ENCODE measurements around the gene GRB2. TPM values are rescaled to one million over a fixed set of nuclear protein-coding genes. Genes with fewer than 3 reads are reported as not detected.
"Not testable (repeated sequence)": the region's sequence is repeated elsewhere in the genome, so short reads cannot be mapped to it uniquely, and the experiment has no call there.

The GRB2 gene
- total RNA-seq, 1 donor from 2014 or later: 121 TPM

- DNase-seq (ENCODE audit: low read depth): no peak
- Histone ChIP-seq H3K36me3 (ENCODE audit: control insufficient read depth, insufficient read depth, low read length) (no peaks in the 10 kb centered on the region), H3K27me3 (ENCODE audit: control insufficient read depth, insufficient read depth, low read length) (no peaks in the 10 kb centered on the region), H3K4me3 (ENCODE audit: low read depth, low read length) (no peak overlapping the region)
- TF ChIP-seq, protein P1, sequence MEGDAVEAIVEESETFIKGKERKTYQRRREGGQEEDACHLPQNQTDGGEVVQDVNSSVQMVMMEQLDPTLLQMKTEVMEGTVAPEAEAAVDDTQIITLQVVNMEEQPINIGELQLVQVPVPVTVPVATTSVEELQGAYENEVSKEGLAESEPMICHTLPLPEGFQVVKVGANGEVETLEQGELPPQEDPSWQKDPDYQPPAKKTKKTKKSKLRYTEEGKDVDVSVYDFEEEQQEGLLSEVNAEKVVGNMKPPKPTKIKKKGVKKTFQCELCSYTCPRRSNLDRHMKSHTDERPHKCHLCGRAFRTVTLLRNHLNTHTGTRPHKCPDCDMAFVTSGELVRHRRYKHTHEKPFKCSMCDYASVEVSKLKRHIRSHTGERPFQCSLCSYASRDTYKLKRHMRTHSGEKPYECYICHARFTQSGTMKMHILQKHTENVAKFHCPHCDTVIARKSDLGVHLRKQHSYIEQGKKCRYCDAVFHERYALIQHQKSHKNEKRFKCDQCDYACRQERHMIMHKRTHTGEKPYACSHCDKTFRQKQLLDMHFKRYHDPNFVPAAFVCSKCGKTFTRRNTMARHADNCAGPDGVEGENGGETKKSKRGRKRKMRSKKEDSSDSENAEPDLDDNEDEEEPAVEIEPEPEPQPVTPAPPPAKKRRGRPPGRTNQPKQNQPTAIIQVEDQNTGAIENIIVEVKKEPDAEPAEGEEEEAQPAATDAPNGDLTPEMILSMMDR (IDR thresholded peaks at IDR 0.05; ENCODE audit: insufficient read depth, low read length, poor library complexity, severe bottlenecking): no peak
Measured at GRCh38 chr17:75348386-75349012, 57.0 kb downstream of the GRB2 start.

- DNase-seq (ENCODE audit: low read depth): no peak
- H3K27me3 ChIP-seq (ENCODE audit: control insufficient read depth, insufficient read depth, low read length): no peaks in the 10 kb centered on the region
- TF ChIP-seq, protein P1 (IDR thresholded peaks at IDR 0.05; ENCODE audit: insufficient read depth, low read length, poor library complexity, severe bottlenecking): no peak
- H3K36me3 ChIP-seq (ENCODE audit: control insufficient read depth, insufficient read depth, low read length): no peaks in the 10 kb centered on the region
- H3K4me3 ChIP-seq (ENCODE audit: low read depth, low read length): no peak overlapping the region
Measured at GRCh38 chr17:75346906-75347305, 58.6 kb downstream of the GRB2 start.

GRCh38 chr17:75346368-75346767 lies 59.1 kb downstream of the GRB2 start:
- not testable (repeated sequence) for DNase-seq (ENCODE audit: low read depth); H3K27me3 ChIP-seq (ENCODE audit: control insufficient read depth, insufficient read depth, low read length); H3K4me3 ChIP-seq (ENCODE audit: low read depth, low read length); H3K36me3 ChIP-seq (ENCODE audit: control insufficient read depth, insufficient read depth, low read length)

- DNase-seq (ENCODE audit: low read depth): no peak
- Histone ChIP-seq H3K27me3 (ENCODE audit: control insufficient read depth, insufficient read depth, low read length) (no peaks in the 10 kb centered on the region), H3K4me3 (ENCODE audit: low read depth, low read length) (no peak overlapping the region), H3K36me3 (ENCODE audit: control insufficient read depth, insufficient read depth, low read length) (no peaks in the 10 kb centered on the region)
- TF ChIP-seq, protein P1 (IDR thresholded peaks at IDR 0.05; ENCODE audit: insufficient read depth, low read length, poor library complexity, severe bottlenecking): no peak
Measured at GRCh38 chr17:75345514-75346167, 59.8 kb downstream of the GRB2 start.

- H3K36me3 ChIP-seq (ENCODE audit: control insufficient read depth, insufficient read depth, low read length): no peaks in the 10 kb centered on the region
- no peaks in the 10 kb centered on the region for H3K27me3 ChIP-seq (ENCODE audit: control insufficient read depth, insufficient read depth, low read length)
- DNase-seq (ENCODE audit: low read depth): no peak
- H3K4me3 ChIP-seq (ENCODE audit: low read depth, low read length): no peak overlapping the region
- TF ChIP-seq, protein P1 (IDR thresholded peaks at IDR 0.05; ENCODE audit: insufficient read depth, low read length, poor library complexity, severe bottlenecking): no peak
Measured at GRCh38 chr17:75344666-75345065, 60.8 kb downstream of the GRB2 start.

- H3K27me3 ChIP-seq (ENCODE audit: control insufficient read depth, insufficient read depth, low read length): no peaks in the 10 kb centered on the region
- DNase-seq (ENCODE audit: low read depth): no peak
- H3K36me3 ChIP-seq (ENCODE audit: control insufficient read depth, insufficient read depth, low read length): no peaks in the 10 kb centered on the region
- no peak overlapping the region for H3K4me3 ChIP-seq (ENCODE audit: low read depth, low read length)
- TF ChIP-seq, protein P1 (IDR thresholded peaks at IDR 0.05; ENCODE audit: insufficient read depth, low read length, poor library complexity, severe bottlenecking): no peak
Measured at GRCh38 chr17:75342996-75343395, 62.5 kb downstream of the GRB2 start.

Data from kidney epithelial cell (primary cell).